Stomach (tissue), 9 donors: ENCODE measurements around the gene TRERF1. TPM values are rescaled to one million over a fixed set of nuclear protein-coding genes. Genes with fewer than 3 reads are reported as not detected.

Experiments used
- DNase-seq, 2 donors: peaks; one replicate each; pipeline versions ENCODE4 v3.0.0 to v3.0.0-alpha.2; 2013 to 2019
- H3K27ac ChIP-seq, 5 donors: fragments of 200-600 bp in 4 of 5; sonication (generic) in 4 of 5; one replicate each; pipeline ENCODE4 v1.5.1; 2013 to 2019; ENCODE audit warnings: mild to moderate bottlenecking in 1 of 5, moderate library complexity in 1 of 5
- H3K27me3 ChIP-seq, 3 donors: fragments of 200-600 bp; sonication (generic); one replicate each; pipeline ENCODE4 v1.5.1; 2017 to 2019; ENCODE audit warnings: mixed run types in 1 of 3
- H3K36me3 ChIP-seq, 4 donors: fragments of 200-600 bp; sonication (generic); 1 replicate in 3 of 4; 2 replicates in 1 of 4; pipeline ENCODE4 v1.5.1; 2016 to 2019
- H3K4me1 ChIP-seq, 4 donors: fragments of 200-600 bp; sonication (generic); one replicate each; pipeline ENCODE4 v1.5.1; 2016 to 2019
- H3K4me3 ChIP-seq, 4 donors: fragments of 200-600 bp; sonication (generic) in 3 of 4; one replicate each; pipeline ENCODE4 v1.5.1; 2016 to 2019; ENCODE audit warnings: mild to moderate bottlenecking in 1 of 4
- H3K9me3 ChIP-seq, 4 donors: fragments of 200-600 bp; sonication (generic); one replicate each; pipeline ENCODE4 v1.5.1; 2016 to 2019
- CTCF ChIP-seq, 7 experiments: fragments of 450-650 bp in 4 of 7; fragments of 200-600 bp in 3 of 7; sonication (generic) in 3 of 7; IDR thresholded peaks; one replicate each; pipeline ENCODE4 v1.5.1; 2016 to 2019; ENCODE audit warnings: antibody characterized with exemption in 7 of 7, control low read depth in 2 of 7, mild to moderate bottlenecking in 1 of 7
- EP300 ChIP-seq: sonication (generic); formaldehyde crosslinking; IDR thresholded peaks from one replicate; pipeline ENCODE4 v1.6.1; 2017; ENCODE audit warnings: antibody characterized with exemption
- POLR2A ChIP-seq, 4 donors: fragments of 450-650 bp; IDR thresholded peaks; one replicate each; pipeline ENCODE4 v1.6.1; 2016; ENCODE audit warnings: antibody characterized with exemption in 4 of 4, control low read depth in 2 of 4, mild to moderate bottlenecking in 1 of 4, moderate library complexity in 1 of 4
- POLR2AphosphoS5 ChIP-seq, 3 donors: sonication (generic); formaldehyde crosslinking; IDR thresholded peaks; one replicate each; pipeline ENCODE4 v1.6.1; 2016; ENCODE audit warnings: antibody characterized with exemption in 3 of 3
- WGBS, 5 donors: extraction: QIAGEN DNeasy Blood & Tissue Kit in 3 of 5; methylation state at CpG; one replicate each; pipeline versions ENCODE4 v1.1.5 to v1.1.7; 2013 to 2018; 5-methylcytosine and 5-hydroxymethylcytosine counted together
- intact Hi-C: fragments of 100-400 bp; cut with DNase I; formaldehyde crosslinking; loops from one replicate; pipeline ENCODE4 v1.15.1; 2023; ENCODE audit warnings: low total_unique reads
- polyA plus RNA-seq, 3 donors: library from polyadenylated mRNA; stranded (reverse); fragments of 200-250 nt; gene quantifications; one replicate each; pipeline ENCODE4 v1.2.3, GENCODE V29; 2013
- total RNA-seq, 5 donors: library from RNA; depleted of rRNA; stranded (reverse); fragments of >200 nt; gene quantifications; one replicate each; pipeline versions ENCODE4 v1.1.0 to v1.2.3, GENCODE V29; 2014 to 2016
- donor health status: healthy with polysubstance abuse.
- donor health status: Bipolar disorder and iron deficiency.
- donor health status: healthy.

TRERF1 gene
- total and polyA plus RNA-seq, 8 donors: 2.1 to 8.1 (median 4.9) TPM

- intact Hi-C loops: no loop called here
- H3K27me3 ChIP-seq: no peaks in the 10 kb centered on the region
- peak in 1 of 2 donors; percentile 54 for DNase-seq
- TF ChIP-seq EP300: no peak
- TF ChIP-seq POLR2AphosphoS5 (IDR thresholded peaks at IDR 0.05): no peak
- no peak for TF ChIP-seq CTCF (IDR thresholded peaks at IDR 0.05)
- no peak for TF ChIP-seq POLR2A (IDR thresholded peaks at IDR 0.05)
- peaks cover 0 to 19% (median 5%) of the 10 kb centered on the region in 4 donors for H3K4me1 ChIP-seq
- no peak overlapping the region for H3K27ac ChIP-seq
- no peaks in the 10 kb centered on the region for H3K36me3 ChIP-seq
- no peak overlapping the region for H3K4me3 ChIP-seq
- no peaks in the 10 kb centered on the region for H3K9me3 ChIP-seq
- WGBS, 5 donors: 42 to 75% (median 56%) methylated on average over 7 of the region's 7 CpGs
Measured at GRCh38 chr6:42306439-42307140, 145.1 kb downstream of the TRERF1 start.

- no peaks in the 10 kb centered on the region for H3K9me3 ChIP-seq
- H3K36me3 ChIP-seq: peaks cover 0 to 15% (median 12%) of the 10 kb centered on the region in 4 donors
- DNase-seq: peak in 1 of 2 donors; percentile 43
- H3K27ac ChIP-seq: peak overlapping the region in 1 of 5 donors; percentile 27
- peaks cover 0 to 19% (median 5%) of the 10 kb centered on the region in 4 donors for H3K4me1 ChIP-seq
- 73 to 87% (median 81%) methylated on average over 4 to 6 of the region's 6 CpGs for WGBS, 5 donors
- no peak overlapping the region for H3K4me3 ChIP-seq
- H3K27me3 ChIP-seq: no peaks in the 10 kb centered on the region
- TF ChIP-seq POLR2AphosphoS5 (IDR thresholded peaks at IDR 0.05) (no peak), EP300 (no peak), CTCF (IDR thresholded peaks at IDR 0.05) (no peak), POLR2A (IDR thresholded peaks at IDR 0.05) (no peak)
- intact Hi-C loops: no loop called here
Measured at GRCh38 chr6:42304053-42304712, 147.5 kb downstream of the TRERF1 start.

- intact Hi-C loops: no loop called here
Measured at GRCh38 chr6:42302411-42302810, 149.3 kb downstream of the TRERF1 start.

More at GRCh38 chr6:42302411-42302810, 149.3 kb downstream of the TRERF1 start:
- H3K36me3 ChIP-seq: peaks cover 0 to 18% (median 14%) of the 10 kb centered on the region in 4 donors
- peak in 1 of 2 donors; percentile 37 for DNase-seq
- TF ChIP-seq POLR2AphosphoS5 (IDR thresholded peaks at IDR 0.05): no peak
- no peak for TF ChIP-seq CTCF (IDR thresholded peaks at IDR 0.05)
- no peak for TF ChIP-seq POLR2A (IDR thresholded peaks at IDR 0.05)
- no peak for TF ChIP-seq EP300
- H3K27me3 ChIP-seq: no peaks in the 10 kb centered on the region
- 69 to 88% (median 77%) methylated on average over 3 of the region's 3 CpGs for WGBS, 5 donors
- no peak overlapping the region for H3K27ac ChIP-seq
- H3K4me1 ChIP-seq: peaks cover 0 to 19% (median 5%) of the 10 kb centered on the region in 4 donors
- no peaks in the 10 kb centered on the region for H3K9me3 ChIP-seq
- H3K4me3 ChIP-seq: no peak overlapping the region
